ENCODE measurements around the gene ZNF322.
A peak's percentile ranks its signal among the peaks of the same experiment; 100 is the strongest.
"Not testable (repeated sequence)": the region's sequence is repeated elsewhere in the genome, so short reads cannot be mapped to it uniquely, and the experiment has no call there.

ZNF322 gene, protein sequence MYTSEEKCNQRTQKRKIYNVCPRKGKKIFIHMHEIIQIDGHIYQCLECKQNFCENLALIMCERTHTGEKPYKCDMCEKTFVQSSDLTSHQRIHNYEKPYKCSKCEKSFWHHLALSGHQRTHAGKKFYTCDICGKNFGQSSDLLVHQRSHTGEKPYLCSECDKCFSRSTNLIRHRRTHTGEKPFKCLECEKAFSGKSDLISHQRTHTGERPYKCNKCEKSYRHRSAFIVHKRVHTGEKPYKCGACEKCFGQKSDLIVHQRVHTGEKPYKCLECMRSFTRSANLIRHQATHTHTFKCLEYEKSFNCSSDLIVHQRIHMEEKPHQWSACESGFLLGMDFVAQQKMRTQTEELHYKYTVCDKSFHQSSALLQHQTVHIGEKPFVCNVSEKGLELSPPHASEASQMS

DNA sequence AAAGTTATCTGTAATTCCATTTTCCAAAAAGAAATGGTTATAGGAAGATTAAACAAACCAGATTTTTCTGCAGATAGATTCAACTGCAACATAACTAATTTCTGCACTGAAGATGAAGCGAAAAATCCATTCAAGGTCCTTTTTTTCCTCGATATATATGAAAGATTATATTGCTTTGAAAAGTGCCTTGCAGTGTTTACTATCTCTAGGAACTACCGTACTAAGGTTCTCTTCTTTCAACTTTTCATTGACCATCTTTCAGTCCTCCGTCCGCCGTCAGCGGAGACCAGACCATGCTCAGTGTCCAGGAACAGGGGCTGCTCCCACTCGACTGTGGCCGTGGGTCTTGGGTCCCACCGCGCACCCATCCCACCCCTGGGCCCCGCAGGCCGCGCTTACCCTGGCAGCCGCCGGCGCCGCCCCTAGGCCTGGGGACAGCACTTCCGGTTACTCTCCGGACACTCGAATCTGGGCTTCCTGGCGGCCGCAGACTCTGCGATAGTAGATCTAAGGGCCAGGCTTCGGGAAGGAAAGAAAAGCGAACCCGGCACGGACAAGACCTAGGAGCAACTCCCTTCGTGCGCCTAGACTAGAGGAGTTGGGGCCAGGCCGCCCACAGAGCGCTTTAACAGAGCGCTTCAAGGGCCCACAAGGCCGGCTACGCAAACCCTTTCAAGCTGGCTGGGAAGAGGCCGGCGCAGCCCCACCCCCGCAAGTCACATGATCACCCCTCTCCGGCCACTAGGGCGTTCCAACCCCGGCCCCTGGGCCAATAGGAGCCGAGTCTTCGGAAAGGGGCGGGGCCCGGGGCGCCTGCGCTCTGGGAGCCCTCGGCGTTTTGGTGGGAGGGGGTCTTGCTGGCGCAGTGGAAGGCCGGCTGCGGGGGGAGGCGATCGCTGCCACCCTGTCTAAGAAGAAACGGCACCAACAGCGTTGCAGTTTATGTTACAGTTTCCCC is at the start of gene ZNF322:
Gene ZNF322 (minus strand): TSS at position 705 of the 958 bp plus-strand sequence. CDS start 21,193 bp downstream, outside the sequence.
- peak; percentile 73 for DNase-seq (ENCODE audit: low read depth, low spot score)

DNA sequence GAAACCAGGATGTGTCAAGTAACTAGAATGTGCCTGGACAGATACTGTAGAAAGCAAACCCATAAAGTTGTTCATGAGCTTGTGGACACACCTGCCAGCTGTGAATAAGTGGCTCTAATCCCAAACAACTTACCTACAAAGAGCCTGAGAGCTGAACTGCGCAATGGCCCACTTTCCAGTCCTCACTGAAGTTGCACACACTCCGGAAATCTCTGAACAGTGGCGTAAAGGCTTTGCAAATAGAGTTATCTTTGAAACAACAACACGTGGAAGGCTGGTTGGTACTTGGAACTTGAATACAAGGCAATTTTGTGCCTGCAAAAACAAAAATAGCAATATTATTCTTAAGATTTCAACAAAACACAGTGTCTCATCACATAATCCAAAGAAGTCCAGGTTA is 46.2 kb upstream of the ZNF322 start:
- DNase-seq (ENCODE audit: low read depth, low spot score): not testable (repeated sequence)

DNA sequence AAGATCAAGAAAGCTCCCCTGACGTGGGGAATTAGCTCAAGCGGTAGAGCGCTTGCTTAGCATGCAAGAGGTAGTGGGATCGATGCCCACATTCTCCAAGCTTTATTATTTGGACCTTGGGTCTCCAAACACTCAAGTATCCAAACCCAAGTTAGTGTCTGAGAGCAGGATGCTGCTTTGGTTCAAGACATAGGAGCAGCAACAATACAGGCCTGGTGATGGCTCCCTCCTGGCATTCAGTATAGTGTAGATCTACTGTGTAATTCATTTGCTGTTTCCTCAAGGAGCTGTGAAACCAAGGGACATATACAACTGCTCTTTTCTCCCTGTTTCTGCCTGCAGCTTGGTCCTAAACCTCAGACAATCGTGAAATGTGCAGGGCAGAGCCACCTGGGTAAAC is 45.8 kb upstream of the ZNF322 start:
- not testable (repeated sequence) for DNase-seq (ENCODE audit: low read depth, low spot score)

DNA sequence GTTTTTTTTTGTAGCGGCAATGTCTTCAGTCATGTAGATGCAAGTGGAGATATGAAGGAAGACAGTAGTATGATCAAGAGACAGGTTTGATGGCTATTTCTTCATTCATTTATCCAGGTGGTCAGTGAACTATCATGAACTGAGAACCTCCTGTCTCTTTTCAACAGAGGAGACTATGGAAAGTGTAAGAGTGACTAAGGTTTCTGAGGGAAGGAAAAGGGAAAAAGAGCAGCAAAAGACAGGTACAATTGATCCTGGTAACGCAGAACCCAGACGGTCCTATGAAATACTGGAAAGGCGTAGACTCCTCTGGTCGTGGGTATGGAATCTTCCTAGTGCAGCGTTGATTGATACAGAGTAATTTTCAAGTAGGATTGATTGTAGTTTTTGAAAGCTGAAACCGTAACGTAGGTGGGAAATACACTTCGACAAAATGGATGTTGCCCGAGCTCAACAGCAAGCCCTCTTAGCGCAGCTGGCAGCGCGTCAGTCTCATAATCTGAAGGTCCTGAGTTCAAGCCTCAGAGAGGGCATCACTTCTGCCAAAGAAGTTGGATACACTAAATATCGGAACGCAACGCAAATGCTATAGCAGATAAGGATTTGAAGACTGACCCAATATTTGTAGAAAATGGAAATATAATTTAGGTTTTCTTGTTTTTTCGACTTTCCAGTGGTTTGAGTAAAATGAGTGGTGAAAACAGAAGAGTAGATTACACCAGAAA is 41.6 kb upstream of the ZNF322 start:
- not testable (repeated sequence) for DNase-seq (ENCODE audit: low read depth, low spot score)

DNA sequence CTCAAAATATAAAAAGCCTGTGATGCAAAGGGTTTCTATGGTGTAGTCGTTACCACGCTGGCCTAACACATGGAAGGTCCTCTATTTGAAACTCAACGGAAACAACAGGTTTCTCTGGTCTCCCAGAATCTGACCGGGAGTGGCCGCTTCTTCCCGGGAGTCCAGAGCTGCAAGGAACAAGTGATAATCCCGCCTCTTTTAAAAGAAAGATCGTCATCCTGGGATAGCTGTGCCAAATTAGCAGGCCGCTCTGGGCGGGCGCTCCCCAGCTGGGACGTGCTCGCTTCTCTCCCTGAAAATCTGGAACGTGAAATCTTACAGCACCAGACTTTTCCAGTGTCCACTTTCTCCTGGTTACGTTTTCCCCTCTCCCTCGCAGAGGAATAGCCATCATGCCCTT is 38.0 kb upstream of the ZNF322 start:
- not testable (repeated sequence) for DNase-seq (ENCODE audit: low read depth, low spot score)

DNA sequence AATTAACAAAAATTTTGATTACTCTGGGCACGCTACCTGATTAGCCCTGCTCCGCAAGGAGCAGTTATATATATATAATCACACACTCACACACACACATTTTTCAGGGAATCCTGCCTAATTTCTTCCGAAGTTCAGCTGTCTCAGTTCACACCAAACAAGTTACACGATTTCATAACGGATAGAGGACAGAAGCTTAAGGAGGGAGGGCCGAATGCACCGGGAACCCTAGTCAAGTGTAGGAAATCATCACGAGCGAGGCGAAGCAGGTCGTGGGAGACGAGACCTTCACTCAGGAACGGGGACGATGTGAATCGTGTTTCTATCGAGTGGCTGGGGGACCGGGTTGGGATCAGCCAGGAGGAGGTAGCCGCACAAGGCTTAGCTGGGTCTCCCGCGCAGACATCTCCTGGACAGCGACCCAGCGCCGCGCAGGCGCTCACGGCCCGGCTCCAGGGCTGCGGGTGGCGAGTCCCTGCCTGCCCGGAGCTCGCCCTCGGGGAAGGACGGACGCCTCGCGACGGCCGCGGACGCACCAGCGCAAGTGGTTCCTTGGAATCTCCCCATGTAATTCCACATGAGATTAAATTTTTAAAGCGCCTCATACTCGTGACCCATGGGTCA is 29.9 kb upstream of the ZNF322 start:
- DNase-seq (ENCODE audit: low read depth, low spot score): not testable (repeated sequence)

DNA sequence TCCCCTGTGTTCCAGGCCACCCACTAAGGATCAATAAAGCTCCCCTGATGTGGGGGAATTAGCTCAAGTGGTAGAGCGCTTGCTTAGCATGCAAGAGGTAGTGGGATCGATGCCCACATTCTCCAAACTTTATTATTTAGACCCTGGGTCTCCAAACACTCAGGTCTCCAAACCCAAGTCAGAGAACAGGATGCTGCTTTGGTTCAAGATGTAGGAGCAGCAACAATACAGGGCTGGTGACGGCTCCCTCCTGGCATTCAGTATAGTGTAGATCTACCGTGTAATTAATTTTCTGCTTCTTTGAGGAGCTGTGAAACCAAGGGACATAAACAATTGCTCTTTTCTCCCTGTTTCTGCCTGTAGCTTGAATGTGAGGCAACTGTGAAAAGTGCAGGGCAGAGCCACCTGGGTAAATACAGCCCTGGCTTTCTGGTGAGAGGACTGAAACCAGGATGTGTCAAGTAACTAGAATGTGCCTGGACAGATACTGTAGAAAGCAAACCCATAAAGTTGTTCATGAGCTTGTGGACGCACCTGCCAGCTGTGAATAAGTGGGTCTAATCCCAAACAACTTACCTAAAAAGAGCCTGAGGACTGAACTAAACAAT is 23.0 kb upstream of the ZNF322 start:
- DNase-seq (ENCODE audit: low read depth, low spot score): not testable (repeated sequence)

DNA sequence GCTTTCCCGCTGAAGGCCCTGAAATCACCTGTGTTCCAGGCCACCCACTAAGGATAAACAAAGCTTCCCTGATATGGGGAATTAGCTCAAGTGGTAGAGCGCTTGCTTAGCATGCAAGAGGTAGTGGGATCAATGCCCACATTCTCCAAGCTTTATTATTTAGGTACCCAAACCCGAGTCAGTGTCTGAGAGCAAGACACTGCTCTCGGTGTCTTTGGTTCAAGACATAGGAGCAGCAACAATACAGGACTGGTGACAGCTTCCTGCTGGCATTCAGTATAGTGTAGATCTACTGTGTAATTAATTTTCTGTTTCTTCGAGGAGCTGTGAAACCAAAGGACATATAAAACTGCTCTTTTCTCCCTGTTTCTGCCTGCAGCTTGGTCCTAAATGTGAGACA is 13.7 kb upstream of the ZNF322 start:
- DNase-seq (ENCODE audit: low read depth, low spot score): not testable (repeated sequence)

DNA sequence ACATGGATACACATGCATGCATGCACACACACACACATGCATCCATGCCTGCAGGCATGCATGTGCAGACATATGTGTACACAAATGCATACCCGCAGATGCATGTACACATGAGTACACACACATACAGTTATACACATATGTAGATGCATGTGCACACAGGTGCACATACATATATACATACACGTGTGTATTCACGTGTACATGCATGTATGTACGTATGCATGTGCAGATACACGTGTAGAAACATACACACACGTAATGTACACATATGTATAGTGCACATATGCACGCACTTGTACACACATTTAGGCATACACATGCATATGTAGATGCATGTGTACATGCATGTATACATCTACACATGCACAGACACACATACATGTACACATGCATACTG is 11.0 kb upstream of the ZNF322 start:
- DNase-seq (ENCODE audit: low read depth, low spot score): not testable (repeated sequence)

DNA sequence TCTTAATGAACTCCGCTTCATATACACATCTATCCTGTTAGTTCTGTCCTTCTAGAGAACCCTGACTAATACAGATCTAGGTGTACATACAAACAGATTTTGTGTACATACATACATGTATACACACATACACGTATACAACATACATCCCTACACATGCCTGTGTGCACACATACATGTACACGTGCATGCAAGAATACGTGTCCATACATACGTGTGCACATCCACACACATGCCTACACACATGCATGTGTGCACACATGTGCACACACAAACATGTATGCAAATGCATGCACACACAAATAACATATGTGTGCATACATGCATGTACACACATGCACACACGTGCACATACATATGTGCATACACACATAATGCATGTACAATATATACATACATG is 10.5 kb upstream of the ZNF322 start:
- not testable (repeated sequence) for DNase-seq (ENCODE audit: low read depth, low spot score)

DNA sequence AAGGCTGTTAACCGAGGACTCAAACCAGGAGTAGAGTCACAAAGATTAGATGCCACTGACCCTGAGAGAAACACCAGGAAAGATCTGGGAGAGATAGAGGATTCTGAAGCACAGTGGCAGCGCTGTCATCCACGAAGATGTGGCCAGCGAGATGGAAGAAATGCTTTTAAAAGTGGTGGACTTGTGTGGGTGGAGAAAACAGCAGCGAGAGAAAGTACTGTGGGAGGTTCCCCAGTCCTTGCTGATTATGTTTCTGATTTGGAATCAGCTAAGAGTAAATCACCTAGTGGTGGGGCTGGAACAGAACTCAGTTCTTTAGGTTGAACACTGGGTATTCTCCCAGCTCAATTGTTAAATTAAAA is 435 bp upstream of the ZNF322 start:
- no peak for DNase-seq (ENCODE audit: low read depth, low spot score)

DNA sequence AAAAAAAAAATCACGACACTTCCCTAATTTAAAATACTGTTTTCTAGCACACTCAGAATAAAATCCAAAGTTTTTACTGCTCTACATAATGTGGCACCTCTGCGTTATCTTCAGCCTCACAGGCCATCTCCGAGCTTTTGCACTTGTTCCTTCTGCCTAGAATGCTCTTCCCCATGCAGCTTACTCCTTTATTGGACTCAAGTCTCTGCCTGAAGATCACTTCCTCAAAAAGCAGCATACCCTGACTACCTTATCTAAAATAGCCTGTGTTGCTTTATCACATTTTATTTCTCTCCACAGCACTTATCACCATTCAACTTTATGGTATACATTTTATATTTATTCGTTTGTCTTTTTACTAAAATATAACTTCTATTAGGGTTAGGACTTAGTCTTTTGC is 2.3 kb downstream of the ZNF322 start:
- no peak for DNase-seq (ENCODE audit: low read depth, low spot score)

DNA sequence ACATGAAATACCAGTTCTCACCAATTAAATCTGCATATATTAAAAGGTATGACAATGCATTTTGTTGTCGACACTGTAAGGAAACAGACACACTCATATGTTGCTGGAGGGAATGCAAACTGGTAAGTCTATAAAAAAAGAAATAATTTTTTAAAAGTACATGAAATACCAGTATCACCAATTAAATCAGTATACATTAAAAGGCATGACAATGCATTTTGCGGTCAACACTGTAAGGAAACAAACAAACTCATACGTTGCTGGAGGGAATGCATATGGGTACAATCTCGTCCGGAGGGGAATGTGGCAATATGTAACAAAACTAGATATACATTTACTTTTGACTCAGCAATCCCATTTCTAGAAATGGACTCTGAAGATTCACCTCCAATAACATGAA is 6.5 kb downstream of the ZNF322 start:
- no peak for DNase-seq (ENCODE audit: low read depth, low spot score)

DNA sequence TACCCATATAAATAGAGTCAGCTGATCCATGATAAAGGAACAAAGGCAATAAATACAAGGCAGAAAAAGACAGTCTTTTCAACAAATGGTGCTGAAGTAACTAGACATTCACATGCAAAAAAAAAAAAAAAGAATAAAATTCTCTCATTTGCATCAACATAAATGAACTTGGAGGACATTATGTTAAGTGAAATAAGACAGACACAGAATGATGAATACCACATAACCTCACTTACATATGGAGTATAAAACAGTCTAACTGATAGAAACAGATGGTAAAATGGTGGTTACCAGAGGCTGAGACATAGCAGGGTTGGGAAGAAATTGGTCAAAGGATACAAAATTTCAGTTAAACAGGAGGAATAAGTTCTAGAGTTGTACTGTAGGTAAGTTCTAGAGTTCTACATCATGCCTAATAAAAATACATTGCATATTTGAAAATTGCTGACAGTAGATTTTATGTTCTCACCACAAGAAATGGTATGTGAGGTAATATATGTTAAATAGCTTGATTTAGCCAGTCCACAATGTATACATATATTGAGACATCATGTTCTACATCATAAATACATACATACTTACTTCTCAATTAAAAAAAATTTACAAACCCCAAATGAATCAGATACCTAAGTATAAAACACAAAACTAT is 8.3 kb downstream of the ZNF322 start:
- no peak for DNase-seq (ENCODE audit: low read depth, low spot score)

DNA sequence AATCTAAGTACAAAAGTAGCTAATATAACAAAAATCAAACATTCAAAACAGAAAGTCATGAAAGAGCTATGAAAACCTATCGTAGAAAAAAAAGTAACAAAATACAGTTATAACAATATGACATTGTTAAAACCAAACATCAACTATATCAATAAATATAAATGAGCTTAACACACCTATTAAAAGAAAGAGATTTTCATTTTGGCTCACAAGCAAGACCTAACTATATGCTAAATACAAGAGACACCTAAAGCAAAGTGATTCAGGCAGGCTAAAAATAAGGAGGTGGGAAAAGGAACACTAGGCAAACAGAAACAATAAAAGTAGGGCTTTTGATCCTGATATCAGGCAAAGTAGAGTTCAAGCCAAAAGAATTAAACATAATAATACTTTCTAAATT is 13.5 kb downstream of the ZNF322 start:
- no peak for DNase-seq (ENCODE audit: low read depth, low spot score)

DNA sequence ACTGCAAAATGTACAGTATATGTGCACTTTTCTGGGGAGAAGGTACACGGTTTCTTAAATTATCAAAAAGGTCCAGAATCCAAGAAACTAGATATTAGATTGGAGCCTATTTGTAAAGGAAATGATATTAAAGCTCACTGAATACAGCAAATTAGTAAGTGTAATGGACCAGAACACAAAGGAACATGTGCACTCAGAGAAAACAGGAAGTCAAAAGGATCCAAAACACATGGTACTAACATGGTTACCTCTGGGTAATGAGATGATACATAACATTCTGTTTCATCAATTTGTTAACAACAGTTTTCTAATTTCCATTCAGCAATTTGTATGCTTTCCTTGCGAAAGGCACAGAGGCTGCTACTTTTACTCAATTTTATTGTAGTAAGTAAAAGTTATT is 18.7 kb downstream of the ZNF322 start:
- no peak for DNase-seq (ENCODE audit: low read depth, low spot score)

DNA sequence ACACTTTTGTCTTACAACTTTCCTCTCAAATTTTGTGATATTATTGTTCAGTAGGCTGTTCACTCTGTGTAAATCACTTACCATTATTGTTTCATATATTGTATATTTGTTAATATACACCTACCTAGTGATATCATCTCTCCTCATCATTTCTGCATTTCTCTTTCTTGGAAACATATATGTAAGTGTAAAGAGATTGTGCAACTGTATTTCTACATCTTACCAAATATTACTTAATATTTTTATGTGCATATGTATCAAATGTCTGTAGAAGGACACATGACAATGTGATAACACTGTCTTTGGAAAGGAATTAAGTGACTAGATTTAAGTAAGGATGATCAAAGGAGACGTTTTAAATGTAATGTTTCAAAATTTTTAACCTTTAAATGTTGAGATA is 30.2 kb downstream of the ZNF322 start:
- no peak for DNase-seq (ENCODE audit: low read depth, low spot score)

DNA sequence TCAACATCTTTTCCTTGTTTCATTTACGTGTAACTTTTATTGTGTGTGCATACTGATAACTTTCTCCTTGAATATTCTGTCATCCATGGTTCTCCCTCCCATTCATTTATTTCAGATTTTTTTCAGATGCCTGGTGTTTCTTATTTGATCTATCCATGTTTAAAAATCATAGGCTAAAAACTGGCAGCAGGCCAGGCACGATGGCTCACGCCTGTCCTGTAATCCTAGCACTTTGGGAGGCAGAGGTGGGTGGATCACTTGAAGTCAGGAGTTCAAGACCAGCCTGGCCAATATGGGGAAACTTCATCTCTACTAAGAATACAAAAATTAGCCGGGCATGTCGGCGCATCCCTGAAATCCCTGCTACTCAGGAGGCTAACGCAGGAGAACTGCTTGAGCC is 31.7 kb downstream of the ZNF322 start:
- no peak for DNase-seq (ENCODE audit: low read depth, low spot score)

DNA sequence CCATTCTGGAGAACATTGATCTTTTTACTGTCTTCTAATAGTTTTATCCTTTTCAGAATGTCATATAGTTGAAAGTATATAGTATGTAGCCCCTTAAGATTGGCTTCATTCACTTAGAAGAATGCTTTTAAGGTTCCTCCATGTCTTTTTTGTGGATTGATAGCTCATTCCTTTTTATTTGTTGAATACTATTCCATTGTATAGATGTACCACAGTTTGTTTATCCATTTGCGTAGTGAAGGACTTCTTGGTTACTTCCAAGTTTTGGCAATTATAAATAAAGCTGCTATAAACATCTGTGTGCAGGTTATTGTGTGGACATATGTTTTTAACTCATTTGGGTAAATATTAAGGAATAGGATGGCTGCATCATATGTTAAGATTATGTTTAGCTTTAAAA is 35.0 kb downstream of the ZNF322 start:
- DNase-seq (ENCODE audit: low read depth, low spot score): no peak

DNA sequence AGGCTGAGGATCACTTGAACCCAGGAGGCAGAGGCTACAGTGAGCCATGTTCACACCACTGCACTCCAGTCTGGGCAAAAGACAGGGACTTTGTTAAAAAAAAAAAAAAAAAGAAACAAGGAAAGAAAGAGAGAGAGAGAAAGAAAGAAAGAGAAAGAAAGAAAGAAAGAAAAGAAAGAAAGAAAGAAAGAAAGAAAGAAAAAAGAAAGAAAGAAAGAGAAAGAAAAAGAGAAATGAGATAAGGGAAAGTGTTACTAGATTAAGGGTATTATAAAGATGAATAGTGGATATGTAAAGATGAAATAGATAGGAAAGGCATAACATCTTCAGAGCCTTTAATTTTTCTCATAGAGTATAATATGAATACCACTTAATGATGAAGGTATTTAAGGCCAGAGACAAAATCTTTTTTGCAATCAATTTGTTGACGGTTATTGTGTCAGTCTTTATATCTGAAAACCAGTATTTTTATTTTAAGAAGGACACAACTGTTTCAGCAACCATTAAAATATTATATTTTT is 36.1 kb downstream of the ZNF322 start:
- no peak for DNase-seq (ENCODE audit: low read depth, low spot score)

Data from activated CD4-positive, CD25-positive, alpha-beta regulatory T cell treated with anti-CD3 and anti-CD28 coated beads, Interleukin-2, amount 50 U/mL, for 16 hours (primary cell).